H1 (cell line): ENCODE measurements around the gene NARS2. TPM values are rescaled to one million over a fixed set of nuclear protein-coding genes. Genes with fewer than 3 reads are reported as not detected.

Experiments used
- CTCF ChIA-PET: fragments of 300-600 bp; sonication (Branson Sonifier 250); formaldehyde crosslinking; loops from one replicate; lab custom pipeline; 2021; ENCODE audit not compliant: partially characterized antibody; lab: Charles Lee
- POLR2A ChIA-PET: fragments of 300-600 bp; sonication (Branson Sonifier 250); formaldehyde crosslinking; loops from one replicate; lab custom pipeline; 2021; ENCODE audit warnings: inconsistent platforms; ENCODE audit not compliant: partially characterized antibody; lab: Charles Lee
- DNase-seq, 2 experiments: peaks; one replicate each; pipeline versions ENCODE4 v3.0.0 to v3.0.0-alpha.2; 2010 to 2022; ENCODE audit warnings: low spot score in 2 of 2, low read depth in 1 of 2, mixed read lengths in 1 of 2
- FAIRE-seq: peaks from 2 replicates; lab custom pipeline; 2011; peaks lifted over from hg19 to GRCh38; lab: Jason Lieb, UNC
- H2AFZ ChIP-seq: 2 replicates; pipeline ENCODE4 v1.8.1; 2012; ENCODE audit warnings: low read length, inconsistent platforms
- H2AK5ac ChIP-seq: 2 replicates; pipeline ENCODE4 v1.6.1; 2013; ENCODE audit warnings: low read depth, low read length
- H2BK120ac ChIP-seq: replicated peaks from 2 replicates; pipeline ENCODE3; 2013; ENCODE audit warnings: low read depth, low read length, inconsistent platforms
- H2BK12ac ChIP-seq: 2 replicates; pipeline ENCODE4 v1.6.1; 2013; ENCODE audit warnings: low read depth, low read length
- H2BK15ac ChIP-seq: 2 replicates; pipeline ENCODE4 v1.6.1; 2013; ENCODE audit warnings: low read length
- H2BK20ac ChIP-seq: 2 replicates; pipeline ENCODE4 v1.6.1; 2013; ENCODE audit warnings: low read length
- H2BK5ac ChIP-seq: 2 replicates; pipeline ENCODE4 v1.6.1; 2013; ENCODE audit warnings: low read depth, low read length
- H3K14ac ChIP-seq: 2 replicates; pipeline ENCODE4 v1.6.1; 2013; ENCODE audit warnings: inconsistent platforms; ENCODE audit not compliant: insufficient read length
- H3K18ac ChIP-seq: 2 replicates; pipeline ENCODE4 v1.6.1; 2013; ENCODE audit warnings: low read length; ENCODE audit errors: extremely low read depth
- H3K23ac ChIP-seq: 2 replicates; pipeline ENCODE4 v1.6.1; 2013; ENCODE audit warnings: inconsistent platforms; ENCODE audit not compliant: insufficient read length
- H3K23me2 ChIP-seq: 2 replicates; pipeline ENCODE4 v1.6.1; 2013; ENCODE audit warnings: low read depth, low read length
- H3K27ac ChIP-seq: 2 replicates; pipeline ENCODE4 v1.6.1; 2011; ENCODE audit warnings: low read depth, low read length, inconsistent platforms
- H3K27me3 ChIP-seq, 4 experiments: replicated peaks in 1 of 4; 1 replicate in 1 of 4; 2 replicates in 3 of 4; pipeline versions ENCODE4 v1.6.1 to v1.8.1; 2011 to 2013; ENCODE audit warnings: low read length in 3 of 4, mild to moderate bottlenecking in 3 of 4, inconsistent platforms in 2 of 4, mixed read lengths in 2 of 4, moderate library complexity in 1 of 4; ENCODE audit not compliant: control insufficient read depth in 3 of 4, insufficient read depth in 3 of 4; ENCODE audit errors: extremely low read depth in 1 of 4
- H3K36me3 ChIP-seq, 4 experiments: 2 replicates each; pipeline versions ENCODE4 v1.6.1 to v1.8.1; 2011 to 2013; ENCODE audit warnings: mild to moderate bottlenecking in 4 of 4, low read length in 3 of 4, moderate library complexity in 2 of 4, control low read depth in 1 of 4, inconsistent platforms in 1 of 4; ENCODE audit not compliant: insufficient read depth in 4 of 4, control insufficient read depth in 2 of 4
- H3K4ac ChIP-seq: replicated peaks from 2 replicates; pipeline ENCODE3; 2013; ENCODE audit warnings: low read length, low read depth, mixed read lengths, inconsistent platforms; ENCODE audit not compliant: insufficient read length
- H3K4me1 ChIP-seq, 4 experiments: replicated peaks in 1 of 4; 1 replicate in 1 of 4; 2 replicates in 3 of 4; pipeline versions ENCODE4 v1.6.1 to v1.8.1; 2011 to 2013; ENCODE audit warnings: low read length in 3 of 4, inconsistent platforms in 2 of 4, mixed read lengths in 1 of 4; ENCODE audit not compliant: insufficient read depth in 4 of 4, control insufficient read depth in 3 of 4
- H3K4me2 ChIP-seq, 2 experiments: 2 replicates each; pipeline versions ENCODE4 v1.6.1 to v1.8.1; 2011 to 2013; ENCODE audit warnings: low read depth in 2 of 2, low read length in 2 of 2, control low read depth in 1 of 2, inconsistent platforms in 1 of 2, mild to moderate bottlenecking in 1 of 2; ENCODE audit not compliant: insufficient read depth in 1 of 2
- H3K4me3 ChIP-seq, 4 experiments: fragments of 200-600, 300-600 bp in 1 of 4; sonication (generic), shearing (Covaris generic), sonication (Bioruptor Twin) in 1 of 4; 2 replicates each; pipeline versions ENCODE4 v1.5.1 to v1.8.1; 2011 to 2016; ENCODE audit warnings: low read length in 4 of 4, low read depth in 3 of 4, control low read depth in 2 of 4, inconsistent platforms in 2 of 4, mild to moderate bottlenecking in 2 of 4, mixed read lengths in 1 of 4, moderate library complexity in 1 of 4; ENCODE audit not compliant: insufficient read depth in 2 of 4; ENCODE audit errors: extremely low read depth in 1 of 4
- H3K56ac ChIP-seq: replicated peaks from 2 replicates; pipeline ENCODE3; 2013; ENCODE audit warnings: low read depth, mild to moderate bottlenecking, mixed read lengths, low read length, inconsistent platforms; ENCODE audit not compliant: insufficient read length
- H3K79me1 ChIP-seq: 2 replicates; pipeline ENCODE4 v1.6.1; 2013; ENCODE audit warnings: low read depth, low read length, control low read depth
- H3K79me2 ChIP-seq, 2 experiments: 2 replicates each; pipeline versions ENCODE4 v1.6.1 to v1.8.1; 2012 to 2013; ENCODE audit warnings: low read length in 2 of 2, mild to moderate bottlenecking in 2 of 2, inconsistent platforms in 1 of 2; ENCODE audit not compliant: insufficient read depth in 2 of 2, control insufficient read depth in 1 of 2
- H3K9ac ChIP-seq, 4 experiments: replicated peaks in 1 of 4; 1 replicate in 1 of 4; 2 replicates in 3 of 4; pipeline versions ENCODE4 v1.6.1 to v1.8.1; 2011 to 2013; ENCODE audit warnings: low read depth in 3 of 4, low read length in 3 of 4, control low read depth in 2 of 4, mild to moderate bottlenecking in 2 of 4, moderate library complexity in 2 of 4, inconsistent platforms in 1 of 4; ENCODE audit errors: extremely low read depth in 1 of 4
- H3K9me3 ChIP-seq, 2 experiments: 2 replicates each; pipeline versions ENCODE4 v1.6.1 to v1.8.1; 2012 to 2013; ENCODE audit warnings: mild to moderate bottlenecking in 2 of 2, moderate library complexity in 2 of 2, control low read depth in 1 of 2, inconsistent platforms in 1 of 2, low read depth in 1 of 2, low read length in 1 of 2, mixed read lengths in 1 of 2; ENCODE audit not compliant: insufficient read depth in 2 of 2
- H4K20me1 ChIP-seq, 2 experiments: replicated peaks in 1 of 2; 2 replicates each; pipeline versions ENCODE3 to v1.8.1; 2011 to 2013; ENCODE audit warnings: inconsistent platforms in 2 of 2, low read length in 2 of 2, mild to moderate bottlenecking in 1 of 2; ENCODE audit not compliant: insufficient read depth in 2 of 2, control insufficient read depth in 1 of 2
- H4K5ac ChIP-seq: 2 replicates; pipeline ENCODE4 v1.6.1; 2013; ENCODE audit warnings: low read length, low read depth, mixed read lengths, inconsistent platforms; ENCODE audit not compliant: insufficient read length
- H4K8ac ChIP-seq: 2 replicates; pipeline ENCODE4 v1.8.0; 2013; ENCODE audit warnings: mild to moderate bottlenecking, moderate library complexity, low read length, inconsistent platforms; ENCODE audit not compliant: insufficient read depth; ENCODE audit errors: extremely low read depth
- H4K91ac ChIP-seq: replicated peaks from 2 replicates; pipeline ENCODE3; 2013; ENCODE audit warnings: low read length, mixed read lengths, inconsistent platforms; ENCODE audit not compliant: insufficient read length
- BCL11A ChIP-seq, 2 experiments: IDR thresholded peaks; one replicate each; pipeline ENCODE4 v1.6.1; 2011; ENCODE audit warnings: low read depth in 2 of 2, low read length in 2 of 2, mild to moderate bottlenecking in 2 of 2
- CREB1 ChIP-seq: IDR thresholded peaks from 2 replicates; pipeline ENCODE4 v1.6.1; 2012; ENCODE audit warnings: inconsistent platforms
- JUND ChIP-seq: IDR thresholded peaks from 2 replicates; pipeline ENCODE4 v1.6.1; 2011; ENCODE audit warnings: mild to moderate bottlenecking, improper control_type of control experiment, low read length
- NANOG ChIP-seq: IDR thresholded peaks from 2 replicates; pipeline ENCODE4 v1.6.1; 2011; ENCODE audit warnings: low read length, low read depth, mild to moderate bottlenecking, inconsistent platforms; ENCODE audit not compliant: insufficient read depth, poor library complexity, severe bottlenecking
- RFX5 ChIP-seq: IDR thresholded peaks from 2 replicates; pipeline ENCODE4 v1.6.1; 2011; ENCODE audit warnings: low read depth, low read length, improper control_type of control experiment, borderline replicate concordance
- RXRA ChIP-seq: IDR thresholded peaks from 2 replicates; pipeline ENCODE4 v1.6.1; 2011; ENCODE audit warnings: low read depth, mild to moderate bottlenecking, low read length, moderate library complexity; ENCODE audit not compliant: insufficient read depth
- SIRT6 ChIP-seq: IDR thresholded peaks from one replicate; pipeline ENCODE4 v1.7.1; 2012; ENCODE audit warnings: low read length, inconsistent platforms
- SP1 ChIP-seq: IDR thresholded peaks from 2 replicates; pipeline ENCODE4 v1.6.1; 2011; ENCODE audit warnings: low read depth, low read length
- SP2 ChIP-seq: IDR thresholded peaks from 2 replicates; pipeline ENCODE4 v1.6.1; 2012; ENCODE audit warnings: mild to moderate bottlenecking, low read length, inconsistent platforms
- SP4 ChIP-seq: IDR thresholded peaks from 2 replicates; pipeline ENCODE4 v1.6.1; 2012; ENCODE audit warnings: low read length, inconsistent platforms
- SRF ChIP-seq: IDR thresholded peaks from 2 replicates; pipeline ENCODE4 v1.6.1; 2011; ENCODE audit warnings: mild to moderate bottlenecking, low read depth, low read length, moderate library complexity
- SUZ12 ChIP-seq: fragments of 200-600 bp; sonication (generic); IDR thresholded peaks from 2 replicates; pipeline ENCODE4 v1.6.1; 2012; ENCODE audit warnings: mild to moderate bottlenecking, inconsistent platforms, low read length, moderate library complexity, mixed read lengths
- ZNF274 ChIP-seq: IDR thresholded peaks from 2 replicates; pipeline ENCODE4 v1.7.0; 2012; ENCODE audit warnings: low read length, borderline replicate concordance; ENCODE audit errors: extremely low read depth
- WGBS, 2 experiments: shearing (Covaris generic) in 1 of 2; methylation state at CpG; one replicate each; pipeline versions ENCODE4 v1.1.6 to v1.1.7; 2013 to 2015; ENCODE audit warnings: low lambda C conversion rate in 2 of 2, mixed read lengths in 2 of 2, inconsistent platforms in 1 of 2, low coverage in 1 of 2, missing lambda C conversion rate in 1 of 2; ENCODE audit not compliant: insufficient replicate concordance in 2 of 2, insufficient coverage in 1 of 2, insufficient read length in 1 of 2; ENCODE audit errors: extremely low coverage in 1 of 2, missing lambda C conversion rate in 1 of 2; 5-methylcytosine and 5-hydroxymethylcytosine counted together
- polyA plus RNA-seq, 7 experiments: library from polyadenylated mRNA; depleted of rRNA in 3 of 7; stranded (reverse) in 5 of 7; unstranded in 2 of 7; fragments of >200 nt in 5 of 7; fragments of 200-250 nt in 2 of 7; gene quantifications; 1 replicate in 5 of 7; 2 replicates in 1 of 7; 4 replicates in 1 of 7; pipeline versions ENCODE4 v1.2.1 to v1.2.3, GENCODE V29; 2011 to 2013; ENCODE audit warnings: missing spikeins in 2 of 7, mixed read lengths in 2 of 7
- total RNA-seq: library from RNA; stranded (reverse); fragmentation: NEBNext Ultra II Directional; extraction: Animal tissue kit (Norgen Biotek cat#: 25700); gene quantifications from 2 replicates; pipeline ENCODE4 v1.2.1, GENCODE V29; 2021
- TF ChIP-seq, protein P1 (sequence below): IDR thresholded peaks from 2 replicates; pipeline ENCODE4 v1.6.1; 2012; ENCODE audit warnings: low read length, inconsistent platforms

The NARS2 gene
- total and polyA plus RNA-seq, 2 of the 8 experiments (the other 6 are each of a cell fraction or from before 2014, with no cell fraction given) = 26.2 to 51.6 TPM

DNA sequence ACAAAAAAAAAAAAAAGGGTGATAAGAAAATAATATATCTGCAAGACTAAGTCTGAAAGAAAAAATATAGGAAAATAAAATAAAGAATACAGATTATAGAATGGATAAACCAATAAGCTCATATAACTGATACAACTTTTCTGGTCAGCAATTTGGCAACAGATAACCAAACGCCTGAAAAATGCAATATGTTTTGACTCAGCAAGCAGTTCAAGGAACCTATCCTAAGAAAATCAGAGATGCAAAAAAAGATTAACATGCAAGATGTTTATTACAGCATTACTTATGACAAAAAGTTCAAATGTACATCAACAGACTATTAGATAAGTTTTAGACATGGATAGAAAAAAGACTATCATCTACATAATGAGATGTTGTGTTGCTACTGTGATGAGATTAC, 129.9 kb downstream of the NARS2 start:
- Histone ChIP-seq H2BK120ac (no peak overlapping the region), H2BK15ac (no peak overlapping the region), H4K91ac (no peak overlapping the region), H3K27ac (no peak overlapping the region), H2BK5ac (no peak overlapping the region), H2AK5ac (no peak overlapping the region), H3K9me3 (no peaks in the 10 kb centered on the region), H3K4ac (no peak overlapping the region), H4K8ac (no peak overlapping the region), H3K9ac (no peak overlapping the region), H4K5ac (no peak overlapping the region), H3K14ac (no peak overlapping the region), H3K4me1 (no peaks in the 10 kb centered on the region), H3K4me3 (no peak overlapping the region), H3K23ac (no peak overlapping the region), H4K20me1 (no peaks in the 10 kb centered on the region), H3K4me2 (no peak overlapping the region), H2BK12ac (no peak overlapping the region), H2BK20ac (no peak overlapping the region), H3K27me3 (no peaks in the 10 kb centered on the region), H3K79me1 (no peaks in the 10 kb centered on the region), H3K36me3 (peaks cover 0 to 22% (median 2%) of the 10 kb centered on the region in 4 experiments; a peak in 6 of 8 replicates), H3K79me2 (no peaks in the 10 kb centered on the region), H3K18ac (no peak overlapping the region), H3K23me2 (no peaks in the 10 kb centered on the region; the same call in 1 of the 2 replicates), H2AFZ (no peak overlapping the region), H3K56ac (no peak overlapping the region)
- DNase-seq (no peak), FAIRE-seq (no peak)
- ChIA-PET CTCF (interaction anchor here (0.6 to 2.3 kb wide), 3 partner anchors 13 to 487 kb away, joined by 3 to 7 read pairs (median 4); no protein-coding TSS in a partner anchor), POLR2A (no interaction called here)
- WGBS, 2 experiments = 86% methylated on average over 1 of the region's 1 CpG; no CpG with 5 or more reads in 1 of the 2 experiments
- no peak for TF ChIP-seq BCL11A (IDR thresholded peaks at IDR 0.05; ENCODE audit: low read depth in 2 of 2, low read length in 2 of 2)
- no peak for TF ChIP-seq SP1
- TF ChIP-seq SIRT6 = no peak
- no peak for TF ChIP-seq SUZ12
- TF ChIP-seq, protein P1, sequence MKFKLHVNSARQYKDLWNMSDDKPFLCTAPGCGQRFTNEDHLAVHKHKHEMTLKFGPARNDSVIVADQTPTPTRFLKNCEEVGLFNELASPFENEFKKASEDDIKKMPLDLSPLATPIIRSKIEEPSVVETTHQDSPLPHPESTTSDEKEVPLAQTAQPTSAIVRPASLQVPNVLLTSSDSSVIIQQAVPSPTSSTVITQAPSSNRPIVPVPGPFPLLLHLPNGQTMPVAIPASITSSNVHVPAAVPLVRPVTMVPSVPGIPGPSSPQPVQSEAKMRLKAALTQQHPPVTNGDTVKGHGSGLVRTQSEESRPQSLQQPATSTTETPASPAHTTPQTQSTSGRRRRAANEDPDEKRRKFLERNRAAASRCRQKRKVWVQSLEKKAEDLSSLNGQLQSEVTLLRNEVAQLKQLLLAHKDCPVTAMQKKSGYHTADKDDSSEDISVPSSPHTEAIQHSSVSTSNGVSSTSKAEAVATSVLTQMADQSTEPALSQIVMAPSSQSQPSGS = no peak
- TF ChIP-seq SP2 = no peak
- no peak for TF ChIP-seq JUND
- no peak for TF ChIP-seq NANOG
- TF ChIP-seq RXRA = no peak
- no peak for TF ChIP-seq CREB1
- no peak for TF ChIP-seq SRF
- TF ChIP-seq SP4 = no peak
- TF ChIP-seq ZNF274 = no peak
- TF ChIP-seq RFX5 = no peak
